Renal cortical epithelial cell (primary cell): ENCODE results near the gene PITPNC1. TPM values are rescaled to one million over a fixed set of nuclear protein-coding genes. Genes with fewer than 3 reads are reported as not detected.
"Not testable (repeated sequence)": the region's sequence is repeated elsewhere in the genome, so short reads cannot be mapped to it uniquely, and the experiment has no call there.

Experiments
- DNase-seq: peaks from one replicate; pipeline ENCODE4 v3.0.0-alpha.2; 2011; ENCODE audit warnings: low read depth
- total RNA-seq: library from RNA; depleted of rRNA; stranded (reverse); fragments of >200 nt; gene quantifications from 2 replicates; pipeline ENCODE4 v1.2.3, GENCODE V29; 2014

PITPNC1 gene
- total RNA-seq, 1 donor from 2014 or later = 7.3 TPM

DNA sequence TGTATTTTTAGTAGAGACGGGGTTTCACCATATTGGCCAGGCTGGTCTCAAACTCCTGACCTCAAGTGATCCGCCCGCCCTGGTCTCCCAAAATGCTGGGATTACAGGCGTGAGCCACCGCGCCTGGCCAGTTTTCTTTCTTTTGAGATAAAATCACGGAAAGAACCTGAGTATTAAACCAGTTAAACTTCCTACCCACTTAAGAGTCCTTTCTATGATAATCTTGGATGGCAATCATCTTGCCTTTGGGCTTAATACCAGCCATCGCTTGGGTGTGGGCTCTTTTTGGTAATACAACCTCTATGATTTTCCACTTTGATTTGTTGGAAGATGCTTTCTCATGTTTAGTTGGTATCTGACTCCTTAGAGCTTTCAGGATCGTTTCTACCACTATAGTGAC is 24.0 kb downstream of the PITPNC1 start:
- DNase-seq = no peak

DNA sequence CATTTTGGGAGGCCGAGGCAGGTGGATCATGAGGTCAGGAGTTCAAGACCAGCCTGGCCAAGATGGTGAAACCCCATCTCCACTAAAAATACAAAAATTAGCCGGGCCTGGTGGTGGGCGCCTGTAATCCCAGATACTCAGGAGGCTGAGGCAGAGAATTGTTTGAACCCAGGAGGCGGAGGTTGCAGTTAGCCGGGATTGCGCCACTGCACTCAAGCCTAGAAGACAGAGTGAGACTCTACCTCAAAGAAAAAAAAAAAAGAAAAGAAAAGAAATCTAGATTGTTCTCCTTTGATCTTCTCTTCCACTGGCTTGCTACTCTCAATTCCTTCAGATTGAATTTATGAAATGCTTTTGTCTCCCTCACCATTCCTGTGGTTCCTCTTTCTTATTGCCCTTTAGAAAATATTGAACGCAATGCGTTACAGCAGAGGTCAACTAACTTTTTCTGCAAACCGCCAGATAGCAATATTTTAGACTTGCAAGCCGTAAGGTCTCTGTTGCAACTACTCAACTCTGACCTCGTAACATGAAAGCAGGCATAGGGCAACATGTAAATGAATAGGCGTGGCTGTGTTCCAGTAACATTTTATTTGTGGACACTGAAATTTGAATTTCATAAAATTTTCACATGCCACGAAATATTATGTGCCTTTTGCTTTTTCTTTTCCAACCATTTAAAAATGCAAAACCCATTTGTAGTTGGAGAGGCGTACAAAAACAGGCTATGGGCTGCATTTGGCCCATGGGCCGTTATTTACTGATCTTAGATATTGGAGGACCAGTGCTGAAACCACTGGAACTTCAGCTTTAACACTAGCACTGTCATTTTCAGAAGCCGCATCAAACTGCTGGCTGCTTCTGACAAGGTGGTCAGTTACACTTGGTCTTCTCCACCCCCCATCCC is 24.8 kb downstream of the PITPNC1 start:
- DNase-seq = no peak

DNA sequence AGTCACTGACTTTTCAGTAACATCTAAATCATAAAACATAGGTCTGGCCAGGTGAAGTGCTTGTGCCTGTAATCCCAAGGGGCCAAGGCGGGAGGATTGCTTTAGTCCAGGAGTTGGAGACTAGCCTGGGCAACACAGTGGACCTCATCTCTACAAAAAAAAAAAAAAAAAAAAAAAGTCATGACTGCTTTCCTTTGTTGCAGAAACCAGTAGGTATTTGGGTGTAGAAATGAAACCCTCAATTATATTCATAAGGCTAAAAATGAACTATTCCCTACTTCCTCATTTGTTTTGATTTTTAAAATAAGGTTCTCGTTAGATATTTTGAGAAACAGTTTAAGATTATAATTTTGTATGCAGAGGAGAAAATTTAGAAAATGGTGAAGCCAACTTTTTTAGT is 26.0 kb downstream of the PITPNC1 start:
- no peak for DNase-seq

DNA sequence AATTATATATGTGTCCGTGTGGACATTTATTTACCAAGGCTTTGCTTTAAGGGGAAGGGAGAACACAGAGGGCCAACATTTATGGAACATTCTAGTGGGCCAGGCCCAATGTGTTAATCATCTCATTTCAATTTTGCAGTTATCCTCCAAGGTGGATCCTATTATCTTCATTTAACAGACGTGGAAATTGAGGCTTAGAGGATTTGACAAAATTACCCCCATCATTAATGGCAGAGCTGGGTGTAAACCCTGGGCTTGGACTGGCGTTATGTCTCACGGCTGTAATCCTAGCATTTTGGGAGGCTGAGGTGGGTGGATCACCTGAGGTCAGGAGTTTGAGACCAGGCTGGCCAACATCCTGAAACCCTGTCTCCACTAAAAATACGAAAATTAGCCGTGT is 26.4 kb downstream of the PITPNC1 start:
- DNase-seq = no peak

DNA sequence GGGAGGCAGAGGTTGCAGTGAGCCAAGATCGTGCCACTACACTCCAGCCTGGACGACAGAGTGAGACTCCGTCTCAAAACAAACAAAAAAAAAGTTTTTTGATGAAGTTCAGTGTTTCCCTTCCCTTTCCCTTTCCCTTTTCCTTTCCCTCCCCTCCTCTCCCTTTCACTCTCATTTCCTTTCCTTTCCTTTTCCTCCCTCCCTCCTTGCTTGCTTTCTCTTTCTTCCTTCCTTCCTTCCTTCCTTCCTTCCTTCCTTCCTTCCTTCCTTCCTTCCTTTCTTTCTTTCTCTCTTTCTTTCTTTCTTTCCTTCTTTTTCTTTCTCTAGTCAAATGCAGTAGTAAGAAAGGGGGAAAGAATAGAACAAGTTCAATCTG is 31.4 kb downstream of the PITPNC1 start:
- not testable (repeated sequence) for DNase-seq

DNA sequence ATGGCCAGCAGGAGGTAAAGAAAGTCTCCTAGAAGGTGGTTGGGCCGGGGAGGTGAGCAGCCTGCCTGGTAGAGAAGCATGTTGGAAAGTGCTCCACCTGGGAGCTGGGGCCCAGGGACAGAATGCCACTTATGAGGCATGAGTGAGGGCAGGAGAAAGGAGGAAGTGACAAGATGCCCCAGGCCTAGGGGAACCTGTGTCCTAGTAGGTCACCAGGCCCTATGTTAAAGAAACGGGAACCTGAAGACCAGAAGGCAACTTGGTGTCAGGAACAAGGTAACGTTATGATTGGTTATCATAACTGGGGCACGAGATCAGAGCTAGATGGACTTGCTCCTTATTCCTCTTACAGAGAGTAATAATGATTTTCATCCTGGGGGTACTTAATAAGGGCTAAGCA is 34.3 kb downstream of the PITPNC1 start:
- no peak for DNase-seq

DNA sequence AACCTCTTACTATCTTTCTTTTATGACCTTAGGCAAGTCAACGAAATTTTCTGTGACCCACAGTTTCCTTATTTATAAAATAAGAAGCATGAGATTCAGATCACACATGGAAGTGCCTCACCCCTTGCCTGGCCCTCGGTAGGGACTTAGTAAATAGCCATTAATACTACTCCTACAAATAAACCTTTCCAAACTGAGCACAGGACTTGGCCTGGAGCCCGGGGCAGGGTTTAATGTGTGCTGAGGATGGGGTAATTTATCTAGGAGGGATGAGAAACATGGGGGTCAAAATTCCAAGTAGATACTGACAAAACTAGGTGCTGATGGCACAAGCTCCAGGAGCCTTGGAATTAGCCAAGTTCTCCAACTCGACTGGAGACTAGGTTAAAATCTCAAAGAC is 35.0 kb downstream of the PITPNC1 start:
- DNase-seq = no peak

DNA sequence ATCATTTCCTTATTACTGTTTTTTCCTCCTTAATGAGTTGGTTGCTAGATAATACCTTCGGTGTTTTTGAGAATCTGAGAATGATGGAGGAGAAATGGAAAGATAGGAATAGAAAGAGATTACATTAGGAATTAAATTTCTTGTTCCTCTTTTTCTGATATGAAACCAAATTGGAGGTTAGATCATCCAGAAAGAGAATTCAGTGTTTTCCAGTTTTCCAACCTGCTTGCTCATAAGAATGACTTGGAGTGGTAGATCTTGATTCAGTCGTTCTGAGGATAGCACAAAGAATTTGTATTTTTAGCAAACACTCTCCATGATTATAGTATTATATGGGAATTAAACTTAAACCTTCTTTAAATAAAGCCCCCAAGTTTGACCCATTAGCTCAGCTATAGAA is 35.9 kb downstream of the PITPNC1 start:
- no peak for DNase-seq

DNA sequence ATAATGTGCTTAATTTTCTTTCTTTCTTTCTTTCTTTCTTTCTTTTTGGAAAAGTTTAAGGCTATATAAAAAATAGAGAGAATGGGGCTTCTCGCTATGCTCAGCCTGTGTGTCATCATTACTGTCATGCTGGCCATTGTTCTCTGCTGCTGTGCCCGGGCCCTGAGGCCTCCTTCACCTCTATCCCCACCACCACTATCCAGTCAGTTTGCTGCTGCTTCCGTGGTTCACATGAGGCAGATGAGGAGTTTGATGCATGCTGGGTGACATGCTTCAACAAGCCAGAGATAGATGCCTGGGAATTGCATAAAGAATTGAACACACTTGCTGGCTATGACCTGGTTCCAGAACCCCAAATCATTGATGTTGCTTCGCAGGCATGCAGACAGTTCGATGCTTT is 36.3 kb downstream of the PITPNC1 start:
- no peak for DNase-seq

DNA sequence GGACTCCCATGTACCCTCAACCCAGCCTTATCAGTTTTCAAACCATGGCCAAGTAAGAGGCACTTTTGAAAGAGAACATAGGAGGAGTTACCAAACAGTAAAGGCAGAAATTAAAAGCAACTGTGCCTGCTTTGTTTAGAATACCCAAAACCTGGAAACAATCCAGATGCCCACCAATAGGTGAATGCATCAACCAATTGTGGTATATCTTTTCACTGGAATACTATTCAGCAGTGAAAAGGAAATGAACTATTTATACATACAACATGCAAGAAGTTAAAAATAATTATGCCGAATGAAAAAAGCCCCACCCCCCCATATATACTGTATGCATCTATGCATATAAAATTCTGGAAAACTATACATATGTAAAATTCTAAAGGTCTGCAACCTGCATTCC is 37.0 kb downstream of the PITPNC1 start:
- no peak for DNase-seq

DNA sequence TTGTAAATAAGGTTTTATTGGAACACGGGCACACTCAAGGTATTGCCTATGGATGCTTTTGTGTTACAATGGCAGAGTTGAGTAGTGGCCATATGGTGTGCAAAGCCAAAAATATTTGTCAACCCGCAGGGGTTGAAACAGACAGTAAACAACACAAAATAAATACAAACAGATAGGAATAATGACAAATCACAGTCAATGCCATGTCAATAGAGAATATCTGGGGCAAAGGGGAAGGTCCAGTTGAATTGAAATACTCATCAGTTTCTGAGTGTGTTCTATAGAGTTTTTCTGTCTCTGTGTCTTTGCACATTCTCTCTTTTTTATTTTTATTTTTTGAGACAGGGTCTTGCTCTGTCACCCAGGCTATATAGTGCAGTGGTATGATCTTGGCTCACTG is 37.5 kb downstream of the PITPNC1 start:
- no peak for DNase-seq

DNA sequence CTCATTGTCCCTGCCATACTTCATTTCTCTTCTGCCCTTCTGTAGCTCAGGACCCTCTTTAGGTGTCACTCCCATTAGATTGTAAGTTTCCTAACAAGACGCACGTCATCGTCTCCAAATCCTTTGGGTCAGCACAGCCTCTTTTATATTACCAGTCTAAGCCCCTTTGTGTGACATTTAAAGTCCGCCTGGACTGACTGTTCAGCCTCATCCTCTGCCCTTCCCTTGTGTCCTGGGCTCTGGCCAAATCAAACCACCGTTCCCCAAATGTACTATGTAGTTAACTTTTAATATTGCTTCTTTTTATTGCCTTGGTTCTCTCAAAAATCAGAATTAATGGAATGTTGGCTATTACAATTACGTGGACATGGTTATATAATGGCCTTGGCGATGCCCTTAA is 38.2 kb downstream of the PITPNC1 start:
- no peak for DNase-seq

DNA sequence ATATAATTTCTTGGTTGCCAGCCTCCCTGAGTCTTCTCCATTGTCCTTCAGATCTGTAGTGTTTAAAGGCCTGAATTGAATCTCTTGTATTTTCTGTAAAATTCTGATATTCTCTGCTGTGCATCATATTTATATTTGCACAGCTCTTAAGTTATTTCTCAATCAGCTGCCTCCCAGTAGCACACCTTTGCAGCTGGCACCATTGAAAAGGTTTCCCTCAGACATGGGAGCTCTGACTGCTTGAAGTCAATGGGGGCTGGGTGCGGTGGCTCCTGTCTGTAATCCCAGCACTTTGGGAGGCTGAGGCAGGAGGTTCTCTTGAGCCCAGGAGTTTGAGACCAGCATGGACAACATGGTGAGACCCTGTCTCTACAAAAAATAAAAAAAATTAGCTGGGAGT is 40.4 kb downstream of the PITPNC1 start:
- DNase-seq = no peak

DNA sequence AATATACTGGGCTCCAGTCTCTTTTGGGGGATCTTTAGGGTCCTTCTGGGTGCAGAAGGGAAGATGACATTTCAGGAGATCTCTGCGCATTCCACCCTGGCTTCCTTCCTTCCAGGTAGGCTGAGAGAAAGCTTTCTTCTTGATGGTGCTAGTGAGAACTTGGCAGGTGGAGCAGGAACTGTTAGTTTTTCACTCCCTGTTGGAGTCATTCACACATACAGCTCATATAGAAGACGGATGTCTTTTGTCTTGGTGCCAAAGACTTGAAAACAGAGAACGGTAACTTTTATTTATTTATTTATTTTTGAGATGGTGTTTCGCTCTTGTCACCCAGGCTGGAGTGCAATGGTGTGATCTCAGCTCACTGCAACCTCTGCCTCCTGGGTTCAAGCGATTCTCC is 43.9 kb downstream of the PITPNC1 start:
- DNase-seq = no peak

DNA sequence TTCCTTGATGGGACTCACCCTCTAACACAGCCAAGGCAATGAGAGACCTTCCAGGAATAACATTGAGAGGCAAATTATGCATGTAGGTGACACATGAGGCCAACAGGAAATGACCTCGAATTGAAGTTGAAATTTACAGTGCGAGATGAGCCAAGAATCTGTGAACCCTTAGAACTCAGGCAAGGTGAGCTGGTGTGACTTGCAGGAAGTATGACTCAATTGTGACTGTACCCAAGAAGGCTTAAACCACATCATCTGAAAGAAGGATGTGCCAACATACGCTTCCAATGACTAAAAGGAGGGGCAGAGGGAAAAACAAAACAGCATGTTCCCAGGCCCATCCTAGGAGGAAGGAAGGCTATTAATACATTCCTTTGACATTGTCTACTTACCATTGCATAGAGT is 44.8 kb downstream of the PITPNC1 start:
- peak; percentile 100 for DNase-seq

DNA sequence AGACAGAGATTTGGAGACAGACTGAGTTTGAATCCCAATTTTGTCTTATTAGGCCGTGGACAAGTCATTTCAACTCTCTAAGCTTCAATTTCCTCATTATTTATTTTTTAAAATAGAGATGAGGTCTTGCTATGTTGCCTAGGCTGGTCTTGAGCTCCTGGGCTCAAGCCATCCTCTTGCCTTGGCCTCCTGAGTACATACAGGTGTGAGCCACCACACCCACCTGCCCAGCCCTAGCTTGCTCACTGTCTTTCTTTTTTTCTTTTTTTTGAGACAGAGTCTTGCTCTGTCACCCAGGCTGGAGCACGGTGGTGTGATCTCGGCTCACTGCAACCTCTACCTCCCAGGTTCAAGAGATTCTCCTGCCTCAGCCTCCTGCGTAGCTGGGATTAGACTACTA is 45.2 kb downstream of the PITPNC1 start:
- not testable (repeated sequence) for DNase-seq

DNA sequence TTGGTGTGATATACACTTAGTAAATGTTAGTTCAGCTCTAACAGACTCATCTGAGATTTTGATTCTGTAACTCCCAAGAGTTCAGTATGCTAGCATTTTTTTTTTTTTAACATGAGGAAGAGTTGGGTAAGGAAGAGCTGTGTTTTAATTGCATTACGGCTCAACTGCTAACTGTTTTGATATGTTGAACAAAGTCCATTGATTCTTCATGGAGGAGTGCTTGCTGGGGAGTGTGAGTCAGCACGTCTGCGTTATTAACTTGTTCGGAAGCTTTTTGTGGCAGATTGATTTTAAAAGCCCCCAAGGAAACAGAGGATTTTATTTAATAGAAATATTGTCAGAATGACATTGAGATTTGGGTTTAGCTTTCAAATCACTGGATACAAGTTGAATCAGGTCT is 45.8 kb downstream of the PITPNC1 start:
- DNase-seq = peak; percentile 74

DNA sequence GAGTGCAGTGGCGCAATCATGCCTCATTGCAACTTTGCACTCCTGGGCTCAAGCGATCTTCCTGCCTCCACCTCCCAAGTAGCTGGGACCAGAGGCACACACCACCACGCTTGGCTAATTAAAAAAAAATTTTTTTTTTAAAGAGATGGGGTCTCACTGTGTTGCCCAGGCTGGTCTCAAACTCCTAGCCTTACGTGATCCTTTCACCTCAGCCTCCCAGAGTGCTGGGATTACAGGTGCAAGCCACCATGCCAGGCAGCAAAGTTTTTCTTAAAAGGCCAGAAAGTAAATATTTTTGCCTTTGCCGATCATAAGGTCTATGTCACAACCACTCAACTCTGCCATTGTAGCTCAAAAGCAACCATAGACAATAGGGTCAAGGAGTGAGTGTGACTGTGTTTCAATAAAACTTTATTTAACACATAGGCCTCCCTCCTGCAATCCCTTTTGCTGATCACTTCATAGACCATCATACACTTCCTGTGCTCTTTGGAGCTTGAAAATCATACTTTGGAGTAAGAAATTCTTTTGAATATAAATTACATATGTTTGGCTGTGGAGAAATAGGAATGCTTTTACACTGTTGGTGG is 48.6 kb downstream of the PITPNC1 start:
- DNase-seq = no peak

DNA sequence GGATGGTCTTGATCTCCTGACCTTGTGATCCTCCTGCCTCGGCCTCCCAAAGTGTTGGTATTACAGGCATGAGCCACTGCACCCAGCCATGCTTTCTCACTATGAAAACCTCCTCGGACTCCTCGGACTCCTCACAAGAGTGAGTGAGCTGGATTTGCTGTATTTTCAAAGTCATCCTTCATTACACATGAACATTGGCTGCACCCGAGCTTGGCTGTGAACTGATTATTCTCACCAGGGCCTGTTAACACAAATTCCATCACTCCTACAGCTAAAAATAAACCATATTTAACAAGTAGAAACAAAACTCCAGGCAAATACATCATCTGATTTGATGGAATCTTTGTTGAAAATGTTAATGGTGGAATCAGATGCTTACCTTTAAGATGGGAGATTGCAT is 50.3 kb downstream of the PITPNC1 start:
- peak; percentile 55 for DNase-seq

DNA sequence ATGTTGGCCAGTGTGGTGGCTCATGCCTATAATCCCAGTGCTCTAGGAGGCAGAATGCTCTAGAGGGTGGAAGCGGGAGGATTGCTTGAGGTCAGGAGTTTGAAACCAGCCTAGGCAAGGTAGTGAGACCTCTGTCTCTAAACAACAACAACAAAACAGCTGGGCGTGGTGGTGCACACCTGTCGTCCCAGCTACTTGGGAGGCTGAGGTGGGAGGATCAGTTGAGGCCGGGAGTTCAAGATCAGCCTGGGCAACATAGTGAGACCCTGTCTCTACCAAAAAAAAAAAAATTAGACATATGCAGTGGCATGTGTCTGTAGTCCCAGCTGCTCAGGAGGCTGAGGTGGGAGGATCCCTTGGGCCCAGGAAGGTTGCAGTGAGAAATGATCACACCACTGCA is 53.4 kb downstream of the PITPNC1 start:
- DNase-seq = not testable (repeated sequence)

DNA sequence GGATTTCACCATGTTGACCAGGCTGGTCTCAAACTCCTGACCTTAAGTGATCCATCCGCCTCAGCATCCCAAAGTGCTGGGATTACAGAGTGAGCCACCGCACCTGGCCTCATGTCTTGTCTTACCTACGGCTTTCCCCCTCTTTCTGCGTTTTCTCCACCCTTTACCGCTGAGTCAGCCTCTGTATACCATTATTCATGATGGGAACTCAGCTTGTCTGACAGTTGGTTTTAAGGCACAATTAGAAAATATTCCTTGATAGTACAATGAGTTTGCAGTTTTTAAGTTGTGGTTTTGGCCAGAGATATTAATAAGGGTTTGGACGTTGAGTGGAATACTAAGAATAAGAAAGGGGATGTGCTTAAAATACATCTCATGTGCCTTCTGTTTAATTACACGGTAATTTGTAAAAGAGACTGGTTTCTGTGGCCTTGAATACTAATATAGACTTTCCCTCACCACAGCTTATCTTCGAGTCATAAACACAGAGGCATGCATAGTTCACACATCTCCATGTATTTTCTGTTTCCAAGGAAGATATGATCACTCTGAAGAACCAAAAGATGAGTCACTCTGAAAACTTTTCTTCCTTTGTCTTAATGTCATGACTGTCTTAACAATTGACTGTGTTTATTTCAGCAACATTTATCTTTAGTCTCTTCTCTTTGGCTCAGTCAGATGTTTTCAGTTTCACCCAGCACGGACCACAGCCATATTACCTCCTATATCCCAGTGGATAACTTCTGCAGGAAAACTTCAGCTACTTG is 54.4 kb downstream of the PITPNC1 start:
- DNase-seq = peak; percentile 92

DNA sequence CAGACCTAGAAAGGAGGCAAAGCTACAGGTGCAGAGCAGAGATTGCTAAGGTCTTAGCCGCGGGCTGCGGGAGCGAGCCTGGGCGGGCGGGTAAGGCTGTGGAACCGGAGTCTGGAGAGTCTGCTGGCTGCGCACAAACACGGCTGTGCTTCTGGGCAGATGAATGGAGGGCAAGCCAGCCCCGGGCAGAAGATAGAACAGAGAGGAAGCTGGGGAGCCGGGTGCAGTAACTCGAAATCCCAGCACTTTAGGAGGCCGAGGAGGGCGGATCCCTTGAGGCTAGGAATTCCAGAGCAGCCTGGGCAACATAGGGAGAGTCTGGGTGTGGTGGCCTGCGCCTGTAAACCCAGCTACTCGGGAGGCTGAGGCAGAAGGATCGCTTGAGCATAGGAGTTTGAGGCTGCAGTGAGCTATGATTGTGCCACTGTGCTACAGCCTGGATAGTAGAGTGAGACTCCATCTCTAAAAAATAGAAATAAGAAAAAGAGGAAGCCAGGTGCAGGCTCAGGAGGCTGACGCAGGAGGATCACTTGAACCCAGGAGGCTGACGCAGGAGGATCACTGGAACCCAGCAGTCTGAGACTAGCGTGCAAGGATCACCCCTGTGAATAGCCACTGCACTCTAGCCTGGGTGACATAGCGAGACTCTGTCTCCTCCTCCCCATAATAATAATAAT is 56.3 kb downstream of the PITPNC1 start:
- DNase-seq = no peak
